ENCODE measurements around the gene TSPAN10.
"Not testable (repeated sequence)": the region's sequence is repeated elsewhere in the genome, so short reads cannot be mapped to it uniquely, and the experiment has no call there.

The TSPAN10 gene

DNA sequence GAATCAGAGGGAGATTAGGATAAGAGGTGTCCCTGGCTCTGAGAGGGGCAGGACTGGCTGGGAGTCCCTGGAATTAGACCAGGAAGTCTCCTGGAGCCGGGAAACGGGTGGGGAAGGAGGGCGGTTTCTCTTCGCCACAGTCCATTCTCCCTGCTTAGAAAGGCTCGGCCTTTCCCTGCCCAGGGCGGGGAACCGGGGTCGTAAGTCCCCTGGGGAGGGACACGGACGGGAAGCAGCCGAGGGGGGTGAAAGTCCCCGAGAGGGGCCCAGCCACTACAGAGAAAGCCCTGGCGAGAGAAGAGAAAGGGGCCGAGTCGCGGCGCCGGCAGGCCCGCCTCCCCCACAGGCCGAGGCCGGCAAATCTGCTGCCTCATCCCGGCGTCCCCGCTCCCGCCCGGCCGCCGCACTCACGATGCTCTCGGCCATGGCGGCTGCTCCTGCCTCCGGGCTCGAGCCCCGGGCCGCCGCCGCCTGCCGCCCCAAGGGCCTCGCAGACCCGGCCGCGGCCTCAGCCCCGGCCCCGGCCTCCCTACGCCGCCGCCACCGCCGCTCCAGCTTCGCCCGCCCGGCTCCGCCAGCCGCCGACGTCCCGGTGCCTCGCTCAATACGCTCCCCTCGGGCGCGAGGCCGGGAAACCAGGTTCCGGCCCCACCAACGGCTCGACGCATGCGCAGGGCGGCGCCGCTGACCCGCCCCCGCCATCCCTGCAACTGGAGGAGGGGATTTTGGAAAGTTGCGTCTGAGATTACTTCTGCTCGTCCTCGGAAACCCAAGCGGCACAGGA is at the start of gene TSPAN10, which contains the start of gene NPLOC4:
TSPAN10 (plus strand) TSS at position 692 of the 784 bp plus-strand sequence. CDS start 5,217 bp downstream, outside the sequence.
NPLOC4 (minus strand) TSS at position 608 of the 784 bp plus-strand sequence; CDS start at position 426, 182 bp downstream.
- peak; percentile 57 for DNase-seq (ENCODE audit: low read depth)

GRCh38 chr17:81589612-81590011 is 47.4 kb upstream of the TSPAN10 start:
- DNase-seq (ENCODE audit: low read depth), result no peak

DNA sequence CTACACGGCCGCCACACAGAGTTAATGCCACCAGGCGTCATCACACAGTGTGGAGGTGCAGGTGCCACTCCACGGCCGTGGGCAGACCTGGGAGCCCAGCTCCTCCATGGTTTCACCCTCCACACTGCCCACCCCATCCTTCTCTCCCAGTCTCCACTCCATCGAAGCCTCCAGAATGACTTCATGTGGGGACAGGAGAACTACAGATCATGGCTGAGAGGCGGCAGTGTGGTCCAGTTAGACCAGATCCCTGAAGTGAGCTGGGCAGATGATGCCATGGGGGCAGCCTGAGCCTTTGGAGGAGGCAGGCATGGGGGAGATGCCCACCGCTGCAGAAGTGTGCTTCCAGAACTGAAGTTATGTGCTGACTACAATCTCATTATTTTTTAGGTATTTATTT is 46.9 kb upstream of the TSPAN10 start:
- DNase-seq (ENCODE audit: low read depth), result no peak

DNA sequence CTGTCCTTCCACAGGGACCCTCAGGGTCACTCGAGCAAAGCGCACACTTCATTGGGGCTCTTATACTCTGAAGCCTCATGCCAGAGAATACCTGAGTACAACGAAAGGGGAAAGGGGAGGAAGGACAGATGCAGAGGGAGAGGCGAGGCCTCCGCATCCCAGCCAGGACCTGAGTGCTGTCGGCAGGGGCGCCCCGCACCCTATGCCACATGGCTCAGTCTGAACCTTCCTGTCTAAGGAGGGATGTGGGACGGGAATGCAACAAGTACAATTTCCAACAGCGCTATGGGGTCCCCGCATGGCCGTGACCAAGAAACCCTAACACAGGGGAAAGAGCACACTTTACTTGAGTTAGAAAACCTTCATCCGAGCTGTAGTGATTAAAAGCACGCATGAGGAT is 45.0 kb upstream of the TSPAN10 start:
- no peak for DNase-seq (ENCODE audit: low read depth)

- no peak for DNase-seq (ENCODE audit: low read depth)
These were observed 43.7 kb upstream of the TSPAN10 start for GRCh38 chr17:81593105-81593871.

DNA sequence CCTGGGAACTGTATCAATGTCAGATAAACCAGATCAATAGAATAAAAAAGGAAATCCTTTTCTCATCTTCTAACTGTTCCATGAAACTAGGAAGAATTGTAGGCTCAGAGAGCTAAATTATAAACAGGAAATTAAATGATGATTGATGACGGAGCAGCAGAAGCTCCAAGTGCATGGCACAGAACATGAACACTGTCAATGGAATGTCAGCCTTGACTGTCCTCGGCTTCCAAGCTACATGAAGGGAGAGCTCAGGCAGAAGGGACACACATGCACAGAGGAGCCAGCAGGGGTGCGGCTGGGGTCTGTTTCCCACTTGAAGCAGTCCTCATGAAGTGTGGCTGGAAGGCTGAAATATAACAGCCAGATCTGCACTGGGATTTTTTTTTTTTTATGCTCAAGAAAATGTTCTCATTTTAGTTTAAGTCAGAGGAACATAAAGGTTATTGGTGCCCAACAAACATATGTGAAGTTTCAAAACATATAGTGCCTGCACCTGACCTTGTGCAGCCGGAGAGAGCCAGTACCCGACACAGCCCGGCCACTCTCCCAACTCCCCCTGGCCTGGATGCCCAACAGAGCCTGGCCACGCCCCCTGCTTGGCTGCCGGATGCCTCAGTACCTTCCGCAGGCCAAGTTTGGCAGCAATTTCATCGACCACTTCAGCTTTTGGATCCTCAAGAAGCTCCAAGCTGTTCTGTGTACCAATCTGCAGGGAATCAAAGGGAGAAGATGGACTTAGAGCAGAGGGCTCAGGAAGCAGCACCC is 37.1 kb upstream of the TSPAN10 start:
- DNase-seq (ENCODE audit: low read depth), result no peak

- DNase-seq (ENCODE audit: low read depth), result no peak
These were observed 35.4 kb upstream of the TSPAN10 start for GRCh38 chr17:81601525-81602120.

GRCh38 chr17:81603846-81604610 is 33.0 kb upstream of the TSPAN10 start:
- no peak for DNase-seq (ENCODE audit: low read depth)

DNA sequence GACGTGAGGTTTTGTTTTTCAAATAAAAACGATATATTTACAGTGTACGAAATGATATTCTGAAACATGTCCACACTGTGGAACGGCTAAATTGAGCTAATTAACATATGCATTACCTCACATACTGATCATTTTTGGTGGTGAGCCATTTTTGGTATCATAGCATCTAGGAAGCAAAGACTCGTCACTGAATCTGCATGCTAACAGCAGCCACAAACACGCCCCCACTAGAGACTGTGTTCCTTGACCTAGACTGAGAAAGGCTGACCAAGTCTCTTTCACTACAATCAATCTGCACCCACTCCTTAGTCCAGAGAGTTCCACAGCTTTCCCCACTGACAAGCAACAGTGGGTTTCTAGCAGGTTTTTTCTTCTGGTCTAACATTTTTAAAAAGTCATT is 29.6 kb upstream of the TSPAN10 start:
- DNase-seq (ENCODE audit: low read depth), result no peak

DNA sequence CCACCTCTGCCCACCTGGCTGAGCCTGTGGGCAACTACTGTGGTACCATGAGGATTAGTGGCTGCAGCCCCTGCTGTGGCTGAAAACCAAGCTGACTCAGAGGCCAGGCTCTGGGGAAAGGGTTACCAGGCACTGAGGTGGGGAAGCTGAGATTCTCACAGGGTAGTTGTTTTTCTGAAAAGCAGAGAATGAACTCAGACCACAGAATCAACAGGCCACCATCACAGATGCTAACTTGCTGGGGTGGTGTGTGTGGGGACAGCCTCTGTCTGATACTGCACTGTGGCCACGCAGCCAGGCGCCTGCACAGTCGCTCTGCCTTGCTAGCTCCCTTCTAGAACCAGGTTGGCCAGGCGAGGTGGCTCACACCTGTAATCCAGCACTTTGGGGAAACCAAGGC is 28.9 kb upstream of the TSPAN10 start:
- no peak for DNase-seq (ENCODE audit: low read depth)

DNA sequence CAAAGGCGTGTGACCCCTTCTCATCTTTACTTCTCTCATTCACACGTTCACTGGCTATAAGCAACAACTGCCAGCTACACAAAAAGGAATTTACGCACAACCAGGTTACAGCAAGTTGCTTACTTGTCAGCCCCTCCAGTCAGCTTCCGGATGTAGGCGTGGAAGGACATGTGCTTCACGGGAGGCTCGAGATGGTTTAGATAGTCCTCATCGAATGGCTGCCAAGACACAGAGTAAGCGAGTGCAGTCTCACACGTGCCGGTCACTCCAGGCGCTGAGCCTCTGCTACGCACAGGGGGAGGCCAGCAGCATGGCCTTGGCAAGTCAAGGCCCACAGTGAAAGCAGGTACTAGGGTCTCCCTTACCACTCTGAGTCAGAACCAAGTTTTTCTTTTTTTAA is 28.4 kb upstream of the TSPAN10 start:
- DNase-seq (ENCODE audit: low read depth), result no peak

- no peak for DNase-seq (ENCODE audit: low read depth)
These were observed 27.3 kb upstream of the TSPAN10 start for GRCh38 chr17:81609541-81610311.

GRCh38 chr17:81612172-81612970 is 24.6 kb upstream of the TSPAN10 start:
- no peak for DNase-seq (ENCODE audit: low read depth)

GRCh38 chr17:81615401-81615930 is 21.5 kb upstream of the TSPAN10 start:
- no peak for DNase-seq (ENCODE audit: low read depth)

GRCh38 chr17:81616877-81617276 is 20.1 kb upstream of the TSPAN10 start:
- DNase-seq (ENCODE audit: low read depth), result no peak

- DNase-seq (ENCODE audit: low read depth), result not testable (repeated sequence)
These were observed 18.7 kb upstream of the TSPAN10 start for GRCh38 chr17:81618307-81618706.

DNA sequence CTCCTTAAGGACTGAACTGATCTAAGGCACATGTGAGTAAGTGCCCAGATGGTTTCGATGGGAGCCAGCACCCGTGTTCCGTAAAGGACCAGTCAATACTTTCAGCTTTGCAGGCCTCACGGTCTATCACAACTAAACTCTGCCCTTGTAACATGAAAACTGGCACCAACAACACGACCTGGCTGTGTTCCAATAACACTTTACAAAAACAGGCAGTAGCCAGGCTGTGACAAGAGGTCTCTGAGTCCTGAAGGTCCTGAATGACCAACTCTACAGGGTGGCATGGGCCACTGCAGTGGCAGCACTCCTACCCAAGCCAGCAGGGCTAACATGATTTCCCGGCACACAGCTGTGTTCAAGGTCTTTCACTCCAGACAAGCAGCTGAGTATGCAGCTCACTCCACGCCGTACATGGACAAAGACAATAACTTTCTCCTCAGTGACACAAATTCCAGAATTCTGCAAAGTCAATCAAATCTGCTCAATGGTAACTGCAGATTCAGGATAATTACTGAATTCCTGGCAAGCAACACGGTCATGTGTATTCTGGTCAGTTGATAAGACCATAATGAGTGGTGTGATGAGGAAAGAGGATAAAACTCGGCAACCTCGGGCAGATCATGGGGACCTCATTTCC is 15.4 kb upstream of the TSPAN10 start:
- DNase-seq (ENCODE audit: low read depth), result no peak

DNA sequence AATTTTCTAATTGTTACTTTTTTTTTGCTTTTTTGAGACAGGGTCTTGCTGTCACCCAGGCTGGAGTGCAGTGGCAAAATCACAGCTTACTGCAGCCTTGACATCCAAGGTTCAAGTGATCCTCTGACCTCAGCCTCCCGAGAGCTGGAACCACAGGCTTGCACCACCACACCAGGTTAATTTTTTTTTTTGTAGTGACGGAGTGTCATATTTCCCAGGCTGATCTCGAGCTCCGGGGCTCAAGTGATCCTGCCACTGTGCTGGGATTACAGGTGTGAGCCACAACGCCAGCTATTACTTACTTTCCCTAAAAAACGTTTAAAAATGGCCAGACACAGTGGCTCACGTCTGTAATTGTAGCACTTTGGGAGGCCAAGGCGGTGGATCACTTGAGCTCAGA is 6.7 kb upstream of the TSPAN10 start:
- no peak for DNase-seq (ENCODE audit: low read depth)

GRCh38 chr17:81631482-81631881 is 5.5 kb upstream of the TSPAN10 start:
- no peak for DNase-seq (ENCODE audit: low read depth)

All from T-helper 22 cell (primary cell).